ENCODE results near the gene LRRTM2.

The LRRTM2 gene

DNA sequence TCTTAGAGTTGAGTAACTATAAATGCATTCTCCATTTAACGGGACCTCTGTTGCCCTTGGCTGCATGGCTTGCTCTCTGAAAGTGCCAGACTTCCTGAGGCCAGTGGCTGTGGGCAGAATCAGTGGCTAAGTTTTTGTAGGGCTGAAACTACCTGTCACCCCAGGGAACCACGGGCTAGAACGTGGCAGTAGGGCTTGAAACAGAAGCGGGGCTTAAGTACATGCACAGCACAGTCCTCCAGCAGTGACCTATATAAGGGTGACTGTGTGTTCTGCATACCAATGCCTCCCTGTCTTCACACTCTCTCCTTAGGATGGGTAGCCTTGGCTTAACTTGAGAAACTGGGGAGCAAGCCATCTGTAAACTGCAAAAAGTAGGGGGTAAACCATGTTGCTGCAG is 43.6 kb upstream of the LRRTM2 start:
- Histone ChIP-seq H3K27ac (ENCODE audit: low read depth, low read length, poor library complexity, severe bottlenecking) (no peak overlapping the region), H3K4me1 (ENCODE audit: insufficient read depth, low read length, severe bottlenecking) (no peaks in the 10 kb centered on the region), H4K20me1 (ENCODE audit: insufficient read depth, low read length) (no peaks in the 10 kb centered on the region), H3K27me3 (ENCODE audit: insufficient read depth, low read length) (no peaks in the 10 kb centered on the region), H3F3A (ENCODE audit: insufficient read depth, low read length) (no peaks in the 10 kb centered on the region), H3K9me2 (ENCODE audit: low read depth, low read length) (no peaks in the 10 kb centered on the region), H3K79me2 (ENCODE audit: insufficient read depth, low read length) (no peaks in the 10 kb centered on the region), H3K4me3 (ENCODE audit: low read depth, low read length, poor library complexity, severe bottlenecking) (no peak overlapping the region), H3K36me3 (ENCODE audit: insufficient read depth, low read length) (no peaks in the 10 kb centered on the region), H2AFZ (ENCODE audit: low read length) (no peak overlapping the region), H3K9me3 (ENCODE audit: low read length) (no peaks in the 10 kb centered on the region), H3K9ac (ENCODE audit: low read length) (no peak overlapping the region), H3K4me2 (ENCODE audit: low read length) (no peak overlapping the region)
- TF ChIP-seq, protein P1, sequence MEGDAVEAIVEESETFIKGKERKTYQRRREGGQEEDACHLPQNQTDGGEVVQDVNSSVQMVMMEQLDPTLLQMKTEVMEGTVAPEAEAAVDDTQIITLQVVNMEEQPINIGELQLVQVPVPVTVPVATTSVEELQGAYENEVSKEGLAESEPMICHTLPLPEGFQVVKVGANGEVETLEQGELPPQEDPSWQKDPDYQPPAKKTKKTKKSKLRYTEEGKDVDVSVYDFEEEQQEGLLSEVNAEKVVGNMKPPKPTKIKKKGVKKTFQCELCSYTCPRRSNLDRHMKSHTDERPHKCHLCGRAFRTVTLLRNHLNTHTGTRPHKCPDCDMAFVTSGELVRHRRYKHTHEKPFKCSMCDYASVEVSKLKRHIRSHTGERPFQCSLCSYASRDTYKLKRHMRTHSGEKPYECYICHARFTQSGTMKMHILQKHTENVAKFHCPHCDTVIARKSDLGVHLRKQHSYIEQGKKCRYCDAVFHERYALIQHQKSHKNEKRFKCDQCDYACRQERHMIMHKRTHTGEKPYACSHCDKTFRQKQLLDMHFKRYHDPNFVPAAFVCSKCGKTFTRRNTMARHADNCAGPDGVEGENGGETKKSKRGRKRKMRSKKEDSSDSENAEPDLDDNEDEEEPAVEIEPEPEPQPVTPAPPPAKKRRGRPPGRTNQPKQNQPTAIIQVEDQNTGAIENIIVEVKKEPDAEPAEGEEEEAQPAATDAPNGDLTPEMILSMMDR (IDR thresholded peaks at IDR 0.05; ENCODE audit: low read length) = no peak
- TF ChIP-seq EZH2 (IDR thresholded peaks at IDR 0.05; ENCODE audit: borderline replicate concordance, low read length) = no peak

- H3K4me1 ChIP-seq (ENCODE audit: insufficient read depth, low read length, severe bottlenecking) = no peaks in the 10 kb centered on the region
- H3K27me3 ChIP-seq (ENCODE audit: insufficient read depth, low read length) = no peaks in the 10 kb centered on the region
- H3K4me2 ChIP-seq (ENCODE audit: low read length) = no peak overlapping the region
- no peak overlapping the region for H3K27ac ChIP-seq (ENCODE audit: low read depth, low read length, poor library complexity, severe bottlenecking)
- H3K9ac ChIP-seq (ENCODE audit: low read length) = no peak overlapping the region
- no peak for TF ChIP-seq EZH2 (IDR thresholded peaks at IDR 0.05; ENCODE audit: borderline replicate concordance, low read length)
- TF ChIP-seq, protein P1 (IDR thresholded peaks at IDR 0.05; ENCODE audit: low read length) = no peak
- H3K4me3 ChIP-seq (ENCODE audit: low read depth, low read length, poor library complexity, severe bottlenecking) = no peak overlapping the region
- H3F3A ChIP-seq (ENCODE audit: insufficient read depth, low read length) = no peaks in the 10 kb centered on the region
- no peaks in the 10 kb centered on the region for H3K36me3 ChIP-seq (ENCODE audit: insufficient read depth, low read length)
- no peak overlapping the region for H2AFZ ChIP-seq (ENCODE audit: low read length)
- no peaks in the 10 kb centered on the region for H3K79me2 ChIP-seq (ENCODE audit: insufficient read depth, low read length)
- H4K20me1 ChIP-seq (ENCODE audit: insufficient read depth, low read length) = no peaks in the 10 kb centered on the region
- no peaks in the 10 kb centered on the region for H3K9me3 ChIP-seq (ENCODE audit: low read length)
- no peaks in the 10 kb centered on the region for H3K9me2 ChIP-seq (ENCODE audit: low read depth, low read length)
Measured at GRCh38 chr5:138914338-138914737, 39.2 kb upstream of the LRRTM2 start.

DNA sequence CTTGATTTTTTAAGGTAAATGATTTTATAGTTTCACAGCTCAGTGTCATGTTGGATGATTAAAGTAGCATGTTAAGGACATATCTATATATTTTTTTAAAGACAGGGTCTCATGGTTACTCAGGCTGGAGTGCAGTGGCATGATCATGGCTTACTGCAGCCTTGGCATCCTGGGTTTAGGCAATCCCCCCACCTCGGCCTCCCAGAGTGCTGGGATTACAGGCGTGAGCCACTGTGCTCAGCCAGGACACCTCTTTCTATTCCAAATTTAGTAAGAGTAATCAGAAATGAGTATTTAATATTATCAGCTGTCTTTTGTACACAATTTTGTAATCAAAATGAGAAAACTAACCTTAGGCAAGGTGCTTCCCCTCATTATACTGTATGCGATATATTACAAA is 38.6 kb upstream of the LRRTM2 start:
- Histone ChIP-seq H3K27me3 (ENCODE audit: insufficient read depth, low read length) (no peaks in the 10 kb centered on the region), H3K9me2 (ENCODE audit: low read depth, low read length) (no peaks in the 10 kb centered on the region), H3K4me1 (ENCODE audit: insufficient read depth, low read length, severe bottlenecking) (no peaks in the 10 kb centered on the region), H3K9me3 (ENCODE audit: low read length) (no peaks in the 10 kb centered on the region), H3K79me2 (ENCODE audit: insufficient read depth, low read length) (no peaks in the 10 kb centered on the region), H3K9ac (ENCODE audit: low read length) (no peak overlapping the region), H3K27ac (ENCODE audit: low read depth, low read length, poor library complexity, severe bottlenecking) (no peak overlapping the region), H3K4me3 (ENCODE audit: low read depth, low read length, poor library complexity, severe bottlenecking) (no peak overlapping the region), H3K36me3 (ENCODE audit: insufficient read depth, low read length) (no peaks in the 10 kb centered on the region), H3F3A (ENCODE audit: insufficient read depth, low read length) (no peaks in the 10 kb centered on the region), H4K20me1 (ENCODE audit: insufficient read depth, low read length) (no peaks in the 10 kb centered on the region), H2AFZ (ENCODE audit: low read length) (no peak overlapping the region), H3K4me2 (ENCODE audit: low read length) (no peak overlapping the region)
- TF ChIP-seq, protein P1 (IDR thresholded peaks at IDR 0.05; ENCODE audit: low read length) = no peak
- no peak for TF ChIP-seq EZH2 (IDR thresholded peaks at IDR 0.05; ENCODE audit: borderline replicate concordance, low read length)
